Epithelial cell of proximal tubule (primary cell): ENCODE results near the gene ZNF366. TPM values are rescaled to one million over a fixed set of nuclear protein-coding genes. Genes with fewer than 3 reads are reported as not detected.

Source experiments
- DNase-seq: peaks from one replicate; pipeline ENCODE4 v3.0.0-alpha.2; 2011; ENCODE audit warnings: low read depth
- H3K4me3 ChIP-seq: 2 replicates; pipeline ENCODE4 v1.5.1; 2011; ENCODE audit warnings: low read depth, mild to moderate bottlenecking, low read length
- CTCF ChIP-seq: conservative IDR thresholded peaks from 2 replicates; pipeline ENCODE4 v1.5.1; 2012; ENCODE audit warnings: low read depth, mild to moderate bottlenecking, low read length
- total RNA-seq: library from RNA; depleted of rRNA; stranded (reverse); fragments of >200 nt; gene quantifications from 2 replicates; pipeline ENCODE4 v1.2.3, GENCODE V29; 2015

ZNF366 gene
- total RNA-seq, 1 donor from 2014 or later, result not detected

GRCh38 chr5:72543365-72543764 is 36.2 kb upstream of the ZNF366 start:
- no peak for TF ChIP-seq CTCF
- no peak for DNase-seq
- no peak overlapping the region for H3K4me3 ChIP-seq

- no peak overlapping the region for H3K4me3 ChIP-seq
- TF ChIP-seq CTCF, result no peak
- no peak for DNase-seq
These were observed 35.5 kb upstream of the ZNF366 start for GRCh38 chr5:72542695-72543094.

GRCh38 chr5:72541501-72542225 is 34.5 kb upstream of the ZNF366 start:
- no peak for DNase-seq
- no peak overlapping the region for H3K4me3 ChIP-seq
- TF ChIP-seq CTCF, result no peak

DNA sequence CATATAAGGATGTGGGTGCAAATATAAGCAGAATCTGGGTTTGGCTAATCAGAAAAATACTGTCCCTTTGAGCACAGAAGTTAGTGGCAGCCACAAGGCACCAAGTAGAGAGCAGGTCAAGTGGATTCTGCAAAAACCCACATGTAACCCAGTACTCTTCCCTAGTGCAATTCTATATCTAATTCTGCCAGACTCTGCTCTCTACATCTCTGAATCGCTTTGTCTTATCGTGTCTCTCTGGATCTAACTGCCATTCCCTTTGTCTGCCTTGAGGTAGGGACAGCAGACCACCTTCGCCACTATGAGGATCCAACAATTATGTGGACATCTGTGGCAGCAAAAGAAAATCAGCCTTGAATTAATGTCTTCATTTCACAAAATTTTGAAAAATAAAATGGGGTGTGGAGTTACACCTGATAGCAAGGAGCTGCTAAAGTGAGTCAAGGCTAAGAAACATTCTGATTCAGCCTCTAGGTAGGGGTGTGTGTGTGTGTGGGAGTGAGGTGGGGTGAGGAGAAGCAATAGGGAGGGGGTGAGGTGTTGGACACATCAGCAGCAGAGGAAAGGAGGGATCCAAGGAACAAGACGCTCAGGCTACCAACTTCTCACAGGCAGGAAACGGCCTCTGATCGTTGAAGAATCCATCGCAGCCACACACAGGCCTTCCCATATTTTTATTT is 33.7 kb upstream of the ZNF366 start:
- TF ChIP-seq CTCF, result no peak
- DNase-seq, result no peak
- no peak overlapping the region for H3K4me3 ChIP-seq

- no peak for TF ChIP-seq CTCF
- H3K4me3 ChIP-seq, result no peak overlapping the region
- DNase-seq, result no peak
These were observed 32.5 kb upstream of the ZNF366 start for GRCh38 chr5:72539726-72540125.

DNA sequence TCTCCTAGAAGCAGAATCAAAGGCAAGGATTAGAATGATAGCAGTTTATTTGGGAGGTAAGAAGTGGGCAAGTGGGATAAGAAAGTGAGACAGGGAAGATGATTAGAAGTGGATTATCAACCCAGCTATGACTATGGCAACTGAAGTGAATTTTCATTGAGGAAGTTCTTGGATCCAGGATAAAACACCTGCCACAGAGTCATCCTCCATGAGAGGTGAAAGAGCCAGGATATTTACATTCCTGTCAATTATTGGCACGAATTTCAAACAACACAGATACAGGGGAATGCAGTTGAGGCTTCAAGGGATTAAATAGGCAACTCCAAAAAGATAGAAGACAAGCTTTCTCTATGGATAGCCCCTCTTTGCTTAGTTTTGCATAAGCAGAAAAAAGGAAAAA is 31.8 kb upstream of the ZNF366 start:
- TF ChIP-seq CTCF, result no peak
- H3K4me3 ChIP-seq, result no peak overlapping the region
- no peak for DNase-seq

DNA sequence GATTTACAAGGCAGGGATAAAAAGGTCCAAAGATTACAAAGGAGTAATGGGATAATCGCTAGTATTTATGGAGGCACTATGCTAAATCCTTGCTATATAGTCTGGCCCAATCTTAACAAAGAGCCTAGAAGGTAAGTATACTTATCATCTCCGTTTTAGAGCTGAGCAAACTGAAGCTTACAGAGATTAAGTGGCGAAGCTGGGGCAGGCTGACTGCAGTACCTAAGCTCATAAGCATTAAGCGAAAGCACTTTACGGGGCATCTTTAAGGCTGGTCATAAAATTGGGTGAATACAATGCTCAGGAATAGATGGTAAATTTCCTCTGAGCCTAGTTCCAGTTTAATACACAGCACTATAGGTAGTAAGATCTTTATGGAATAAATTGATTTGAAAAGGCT is 30.0 kb upstream of the ZNF366 start:
- DNase-seq, result no peak
- TF ChIP-seq CTCF, result no peak
- H3K4me3 ChIP-seq, result no peak overlapping the region
